SK-N-SH (cell line): ENCODE data around the gene BTAF1. TPM values are rescaled to one million over a fixed set of nuclear protein-coding genes. Genes with fewer than 3 reads are reported as not detected.

Source experiments
- CTCF ChIA-PET: fragments of 300-600, 350-600 bp; formaldehyde crosslinking; extraction: SDS; loops from one replicate; lab custom pipeline; 2021; lab: Yijun Ruan, JAX
- POLR2A ChIA-PET: fragments of 350-600 bp; sonication (Branson Sonifier 250); formaldehyde crosslinking; extraction: SDS; loops from one replicate; lab custom pipeline; 2020; ENCODE audit warnings: antibody characterized with exemption, inconsistent platforms; lab: Yijun Ruan, JAX
- DNase-seq: peaks from one replicate; pipeline ENCODE4 v3.0.0; 2012
- H2AFZ ChIP-seq: fragments of 200-600 bp; sonication (generic); 2 replicates; pipeline ENCODE4 v1.8.1; 2016; ENCODE audit warnings: antibody characterized with exemption, mild to moderate bottlenecking, low read depth
- H3F3A ChIP-seq: fragments of 200-600 bp; sonication (generic); replicated peaks from 2 replicates; pipeline ENCODE3; 2016; ENCODE audit warnings: antibody characterized with exemption, mild to moderate bottlenecking; ENCODE audit not compliant: insufficient read depth
- H3K27ac ChIP-seq, 2 experiments: fragments of 200-500 bp in 1 of 2; fragments of 200-600 bp in 1 of 2; sonication (Bioruptor generic) in 1 of 2; sonication (generic), shearing (Covaris generic) in 1 of 2; 2 replicates each; pipeline versions ENCODE4 v1.5.1 to v1.6.1; 2014 to 2016; ENCODE audit warnings: low read depth in 2 of 2, inconsistent platforms in 1 of 2, low read length in 1 of 2, mild to moderate bottlenecking in 1 of 2, mixed read lengths in 1 of 2
- H3K27me3 ChIP-seq: fragments of 200-600 bp; sonication (generic), shearing (Covaris generic); 2 replicates; pipeline ENCODE4 v1.6.1; 2016; ENCODE audit warnings: mixed run types; ENCODE audit not compliant: insufficient read depth
- H3K36me3 ChIP-seq, 2 experiments: fragments of 200-500 bp in 1 of 2; fragments of 200-600 bp in 1 of 2; sonication (Bioruptor generic) in 1 of 2; sonication (generic) in 1 of 2; replicated peaks in 1 of 2; 2 replicates each; pipeline versions ENCODE3 to v1.5.1; 2014 to 2016; ENCODE audit warnings: low read length in 1 of 2, mild to moderate bottlenecking in 1 of 2; ENCODE audit not compliant: insufficient read depth in 2 of 2, control insufficient read depth in 1 of 2
- H3K4me1 ChIP-seq, 2 experiments: fragments of 200-500 bp in 1 of 2; fragments of 200-600 bp in 1 of 2; sonication (Bioruptor generic) in 1 of 2; sonication (generic), shearing (Covaris generic) in 1 of 2; 2 replicates each; pipeline versions ENCODE4 v1.5.1 to v1.6.1; 2014 to 2016; ENCODE audit warnings: low read depth in 1 of 2, low read length in 1 of 2, mixed run types in 1 of 2; ENCODE audit not compliant: insufficient read depth in 2 of 2, control insufficient read depth in 1 of 2
- H3K4me2 ChIP-seq: fragments of 200-600 bp; sonication (generic), shearing (Covaris generic); 2 replicates; pipeline ENCODE4 v1.6.1; 2017; ENCODE audit warnings: mixed run types
- H3K4me3 ChIP-seq, 2 experiments: fragments of 200-500 bp in 1 of 2; fragments of 200-600 bp in 1 of 2; sonication (Bioruptor generic) in 1 of 2; sonication (generic), shearing (Covaris generic) in 1 of 2; 2 replicates each; pipeline versions ENCODE4 v1.5.1 to v1.8.1; 2014 to 2016; ENCODE audit warnings: low read depth in 2 of 2, inconsistent platforms in 1 of 2, low read length in 1 of 2, mild to moderate bottlenecking in 1 of 2, mixed read lengths in 1 of 2, moderate library complexity in 1 of 2
- H3K79me2 ChIP-seq: fragments of 200-600 bp; sonication (generic); 2 replicates; pipeline ENCODE4 v1.8.1; 2017; ENCODE audit warnings: mild to moderate bottlenecking; ENCODE audit not compliant: insufficient read depth
- H3K9ac ChIP-seq: fragments of 200-600 bp; sonication (generic); 2 replicates; pipeline ENCODE4 v1.6.1; 2017; ENCODE audit warnings: mixed run types
- H3K9me2 ChIP-seq: fragments of 200-600 bp; sonication (generic); 2 replicates; pipeline ENCODE4 v1.6.1; 2017; ENCODE audit warnings: mixed run types
- H3K9me3 ChIP-seq: fragments of 200-600 bp; sonication (generic); 2 replicates; pipeline ENCODE4 v1.6.1; 2017; ENCODE audit warnings: mixed run types, mild to moderate bottlenecking, moderate library complexity
- H4K20me1 ChIP-seq: fragments of 200-600 bp; sonication (generic); 2 replicates; pipeline ENCODE4 v1.6.1; 2017; ENCODE audit warnings: mild to moderate bottlenecking, mixed run types; ENCODE audit not compliant: insufficient read depth
- FOSL2 ChIP-seq: IDR thresholded peaks from 2 replicates; pipeline ENCODE4 v1.4.0; 2012; ENCODE audit warnings: low read depth, mild to moderate bottlenecking, moderate library complexity, borderline replicate concordance
- FOXJ3 ChIP-seq: sonication (generic); formaldehyde crosslinking; IDR thresholded peaks from 2 replicates; pipeline ENCODE4 v1.5.1; 2020; ENCODE audit warnings: mild to moderate bottlenecking, missing genetic modification reagents
- GABPA ChIP-seq: IDR thresholded peaks from 2 replicates; pipeline ENCODE4 v1.4.0; 2012; ENCODE audit warnings: low read depth, mild to moderate bottlenecking
- MXI1 ChIP-seq: IDR thresholded peaks from 2 replicates; pipeline ENCODE4 v1.6.1; 2012; ENCODE audit warnings: mild to moderate bottlenecking, low read depth, low read length, improper control_type of control experiment
- POLR2AphosphoS5 ChIP-seq: IDR thresholded peaks from 2 replicates; pipeline ENCODE4 v1.6.1; 2012; ENCODE audit warnings: low read depth, low read length
- RAD21 ChIP-seq: IDR thresholded peaks from 2 replicates; pipeline ENCODE4 v1.6.1; 2012; ENCODE audit warnings: mild to moderate bottlenecking, low read length
- RCOR1 ChIP-seq: fragments of 150-350 bp; IDR thresholded peaks from 2 replicates; pipeline ENCODE4 v1.6.1; 2017; ENCODE audit warnings: antibody characterized with exemption, low read length
- REST ChIP-seq: IDR thresholded peaks from 2 replicates; pipeline ENCODE4 v1.6.1; 2012; ENCODE audit warnings: mild to moderate bottlenecking, low read depth, low read length, moderate library complexity
- RFX5 ChIP-seq: IDR thresholded peaks from 2 replicates; pipeline ENCODE4 v1.6.1; 2012; ENCODE audit warnings: mild to moderate bottlenecking, improper control_type of control experiment, low read length
- RXRA ChIP-seq: IDR thresholded peaks from 2 replicates; pipeline ENCODE4 v1.4.0; 2012; ENCODE audit warnings: low read depth, mild to moderate bottlenecking, borderline replicate concordance
- SMC3 ChIP-seq: IDR thresholded peaks from 2 replicates; pipeline ENCODE4 v1.6.1; 2012; ENCODE audit warnings: low read depth, low read length, improper control_type of control experiment
- TAF1 ChIP-seq: IDR thresholded peaks from 2 replicates; pipeline ENCODE4 v1.6.1; 2012; ENCODE audit warnings: low read depth, mild to moderate bottlenecking, low read length, moderate library complexity, borderline replicate concordance
- TCF12 ChIP-seq: IDR thresholded peaks from 2 replicates; pipeline ENCODE4 v1.4.0; 2012
- USF1 ChIP-seq: IDR thresholded peaks from 2 replicates; pipeline ENCODE4 v1.4.0; 2012; ENCODE audit warnings: low read depth, borderline replicate concordance
- USF2 ChIP-seq: fragments of 150-350 bp; IDR thresholded peaks from 2 replicates; pipeline ENCODE4 v1.6.1; 2017; ENCODE audit warnings: antibody characterized with exemption, low read length, low read depth, borderline replicate concordance
- WGBS: methylation state at CpG from one replicate; pipeline ENCODE4 v1.1.6; 2017; ENCODE audit warnings: low lambda C conversion rate; 5-methylcytosine and 5-hydroxymethylcytosine counted together
- polyA plus RNA-seq, 3 experiments: library from polyadenylated mRNA; depleted of rRNA; stranded (reverse); fragments of >200 nt; gene quantifications; 2 replicates each; pipeline ENCODE4 v1.2.3, GENCODE V29; 2012
- TF ChIP-seq, protein P1 (sequence below): fragments of 200-600 bp; sonication (generic); IDR thresholded peaks from 2 replicates; pipeline ENCODE4 v1.6.1; 2017; ENCODE audit warnings: antibody characterized with exemption, mild to moderate bottlenecking, moderate library complexity

The BTAF1 gene
- polyA plus RNA-seq, 1 of the 3 experiments (the other 2 are of a cell fraction), result 9.8 TPM

GRCh38 chr10:91976317-91977051, 52.9 kb downstream of the BTAF1 start:
- H3K9me2 ChIP-seq, result no peaks in the 10 kb centered on the region
- H3K27ac ChIP-seq, result no peak overlapping the region
- H3K9ac ChIP-seq, result no peak overlapping the region
- no peak overlapping the region for H3K4me2 ChIP-seq
- POLR2A ChIA-PET, result no interaction called here
- H3K4me3 ChIP-seq, result no peak overlapping the region
- CTCF ChIA-PET, result no interaction called here
- no peak for TF ChIP-seq USF1
- no peak for TF ChIP-seq RXRA
- TF ChIP-seq RCOR1, result no peak
- no peak for TF ChIP-seq MXI1
- TF ChIP-seq TCF12, result no peak
- no peak for TF ChIP-seq USF2
- TF ChIP-seq SMC3, result no peak
- no peaks in the 10 kb centered on the region for H3K27me3 ChIP-seq
- H3K79me2 ChIP-seq, result peaks cover 6% of the 10 kb centered on the region; the same call in 1 of the 2 replicates
- no peak for DNase-seq
- 88% methylated on average over 5 of the region's 5 CpGs for WGBS
- H2AFZ ChIP-seq, result no peak overlapping the region
- peaks cover 0 to 10% of the 10 kb centered on the region in 2 experiments; a peak in 2 of 4 replicates for H3K4me1 ChIP-seq
- H4K20me1 ChIP-seq, result no peaks in the 10 kb centered on the region
- no peaks in the 10 kb centered on the region for H3K9me3 ChIP-seq
- H3F3A ChIP-seq, result peaks cover 7% of the 10 kb centered on the region
- peaks cover 39 to 44% of the 10 kb centered on the region in 2 experiments for H3K36me3 ChIP-seq

DNA sequence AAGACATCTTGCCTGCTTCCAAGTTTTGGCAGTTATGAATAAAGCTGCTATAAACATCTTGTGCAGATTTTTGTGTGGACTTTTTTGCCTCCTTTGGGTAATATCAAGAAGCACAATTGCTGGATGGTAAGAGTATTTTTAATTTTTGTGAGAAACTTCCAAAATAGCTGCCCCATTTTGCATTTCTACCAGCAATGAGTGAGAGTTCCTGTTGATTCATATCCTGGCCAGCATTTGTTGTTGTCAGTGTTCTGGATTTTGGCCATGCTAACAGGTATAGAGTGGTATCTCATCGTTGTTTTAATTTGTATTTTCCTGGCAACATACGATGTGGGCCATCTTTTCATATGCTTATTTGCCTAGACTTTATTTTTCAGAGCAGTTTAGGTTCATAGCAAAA, 53.9 kb downstream of the BTAF1 start:
- Histone ChIP-seq H4K20me1 (no peaks in the 10 kb centered on the region), H2AFZ (no peak overlapping the region), H3K79me2 (peaks cover 3% of the 10 kb centered on the region; the same call in 1 of the 2 replicates), H3K36me3 (peaks cover 43 to 50% of the 10 kb centered on the region in 2 experiments), H3K4me1 (peaks cover 0 to 10% of the 10 kb centered on the region in 2 experiments; a peak in 2 of 4 replicates), H3K9me3 (no peaks in the 10 kb centered on the region), H3K27ac (no peak overlapping the region), H3K9me2 (no peaks in the 10 kb centered on the region), H3K4me3 (no peak overlapping the region), H3K27me3 (no peaks in the 10 kb centered on the region), H3F3A (peaks cover 7% of the 10 kb centered on the region), H3K4me2 (no peak overlapping the region), H3K9ac (no peak overlapping the region)
- WGBS, result 81% methylated on average over 2 of the region's 2 CpGs
- POLR2A ChIA-PET, result no interaction called here
- TF ChIP-seq GABPA (no peak), USF2 (no peak), FOXJ3 (CRISPR knock-in tag) (no peak), FOSL2 (no peak), REST (no peak), RFX5 (no peak), TAF1 (no peak), POLR2AphosphoS5 (no peak), RAD21 (no peak)
- TF ChIP-seq, protein P1, sequence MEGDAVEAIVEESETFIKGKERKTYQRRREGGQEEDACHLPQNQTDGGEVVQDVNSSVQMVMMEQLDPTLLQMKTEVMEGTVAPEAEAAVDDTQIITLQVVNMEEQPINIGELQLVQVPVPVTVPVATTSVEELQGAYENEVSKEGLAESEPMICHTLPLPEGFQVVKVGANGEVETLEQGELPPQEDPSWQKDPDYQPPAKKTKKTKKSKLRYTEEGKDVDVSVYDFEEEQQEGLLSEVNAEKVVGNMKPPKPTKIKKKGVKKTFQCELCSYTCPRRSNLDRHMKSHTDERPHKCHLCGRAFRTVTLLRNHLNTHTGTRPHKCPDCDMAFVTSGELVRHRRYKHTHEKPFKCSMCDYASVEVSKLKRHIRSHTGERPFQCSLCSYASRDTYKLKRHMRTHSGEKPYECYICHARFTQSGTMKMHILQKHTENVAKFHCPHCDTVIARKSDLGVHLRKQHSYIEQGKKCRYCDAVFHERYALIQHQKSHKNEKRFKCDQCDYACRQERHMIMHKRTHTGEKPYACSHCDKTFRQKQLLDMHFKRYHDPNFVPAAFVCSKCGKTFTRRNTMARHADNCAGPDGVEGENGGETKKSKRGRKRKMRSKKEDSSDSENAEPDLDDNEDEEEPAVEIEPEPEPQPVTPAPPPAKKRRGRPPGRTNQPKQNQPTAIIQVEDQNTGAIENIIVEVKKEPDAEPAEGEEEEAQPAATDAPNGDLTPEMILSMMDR, result no peak
- DNase-seq, result no peak
- CTCF ChIA-PET, result no interaction called here
